K562 (cell line): ENCODE results near the gene POLA1. TPM values are rescaled to one million over a fixed set of nuclear protein-coding genes. Genes with fewer than 3 reads are reported as not detected.
A peak's percentile ranks its signal among the peaks of the same experiment; 100 is the strongest.

Source experiments
- ATAC-seq: fragments of 200-7000 bp; cut with Tn5 transposase; 3 replicates; pipeline ENCODE4 v1.9.1; 2020; ENCODE audit warnings: moderate library complexity
- BruUV-seq: library from RNA; stranded (reverse); fragments of 400-500 nt; replicated peaks from 2 replicates; lab custom pipeline; 2021; lab: Mats Ljungman, UMichigan
- CTCF ChIA-PET: fragments of 300-600 bp; formaldehyde crosslinking; extraction: SDS; loops from one replicate; lab custom pipeline; 2021; ENCODE audit warnings: low intra/inter-chr PET ratio; lab: Yijun Ruan, JAX
- POLR2A ChIA-PET: fragments of 300-600, 350-650 bp; sonication (Branson Sonifier 250); formaldehyde crosslinking; extraction: SDS; loops from one replicate; lab custom pipeline; 2021; ENCODE audit warnings: antibody characterized with exemption, inconsistent platforms; lab: Yijun Ruan, JAX
- DNase-seq, 4 experiments: peaks; one replicate each; pipeline versions ENCODE4 v3.0.0 to v3.0.0-alpha.2; 2011 to 2018; ENCODE audit warnings: low spot score in 3 of 4, mixed read lengths in 3 of 4; ENCODE audit errors: extremely low read depth in 1 of 4
- FAIRE-seq: peaks from 2 replicates; lab custom pipeline; 2011; peaks lifted over from hg19 to GRCh38; lab: Jason Lieb, UNC
- H2AFZ ChIP-seq: 2 replicates; pipeline ENCODE4 v1.6.0; 2011; ENCODE audit warnings: low read depth, low read length, control low read depth, inconsistent platforms
- H3K27ac ChIP-seq: fragments of 200-600 bp; 3 replicates; pipeline ENCODE4 v1.8.0; 2011; ENCODE audit warnings: low read depth, mild to moderate bottlenecking, control low read depth, inconsistent platforms, low read length, moderate library complexity, mixed read lengths; ENCODE audit errors: extremely low read depth
- H3K27me3 ChIP-seq, 2 experiments: fragments of 300-600 bp in 1 of 2; 2 replicates in 1 of 2; 3 replicates in 1 of 2; pipeline versions ENCODE4 v1.6.0 to v1.8.0; 2011; ENCODE audit warnings: inconsistent platforms in 2 of 2, low read length in 2 of 2, mild to moderate bottlenecking in 1 of 2, mixed read lengths in 1 of 2, moderate library complexity in 1 of 2; ENCODE audit not compliant: control insufficient read depth in 2 of 2, insufficient read depth in 2 of 2
- H3K36me3 ChIP-seq: fragments of 300-600 bp; 3 replicates; pipeline ENCODE4 v1.8.0; 2011; ENCODE audit warnings: mild to moderate bottlenecking, low read length, inconsistent platforms; ENCODE audit not compliant: control insufficient read depth, insufficient read depth
- H3K4me1 ChIP-seq, 2 experiments: fragments of 200-600 bp in 1 of 2; replicated peaks in 1 of 2; 2 replicates in 1 of 2; 3 replicates in 1 of 2; pipeline versions ENCODE4 v1.5.1 to v1.8.0; 2011; ENCODE audit warnings: inconsistent platforms in 2 of 2, low read length in 2 of 2, mild to moderate bottlenecking in 1 of 2, mixed read lengths in 1 of 2, moderate library complexity in 1 of 2; ENCODE audit not compliant: control insufficient read depth in 2 of 2, insufficient read depth in 2 of 2
- H3K4me2 ChIP-seq: 2 replicates; pipeline ENCODE4 v1.6.1; 2011; ENCODE audit warnings: low read length, control low read depth, inconsistent platforms, mixed read lengths; ENCODE audit not compliant: insufficient read depth
- H3K4me3 ChIP-seq: fragments of 200-600 bp; sonication (generic), shearing (Covaris generic); 2 replicates; pipeline ENCODE4 v1.5.1; 2016; ENCODE audit warnings: control low read depth, inconsistent platforms
- H3K79me2 ChIP-seq: fragments of 200-600 bp; 3 replicates; pipeline ENCODE4 v1.8.0; 2011; ENCODE audit warnings: low read length, inconsistent platforms; ENCODE audit not compliant: control insufficient read depth, insufficient read depth
- H3K9ac ChIP-seq, 2 experiments: 2 replicates each; pipeline versions ENCODE4 v1.6.0 to v1.6.1; 2011; ENCODE audit warnings: low read depth in 2 of 2, low read length in 2 of 2, control low read depth in 1 of 2, inconsistent platforms in 1 of 2, mild to moderate bottlenecking in 1 of 2, mixed read lengths in 1 of 2; ENCODE audit not compliant: insufficient read depth in 1 of 2
- H3K9me1 ChIP-seq: one replicate; pipeline ENCODE4 v1.6.0; 2011; ENCODE audit warnings: inconsistent platforms, mild to moderate bottlenecking, low read length, moderate library complexity; ENCODE audit not compliant: control insufficient read depth, insufficient read depth
- H3K9me3 ChIP-seq: replicated peaks from 2 replicates; pipeline ENCODE4 v1.5.1; 2011; ENCODE audit warnings: low read depth, low read length, inconsistent platforms; ENCODE audit not compliant: control insufficient read depth, insufficient read depth
- H4K20me1 ChIP-seq: replicated peaks from 2 replicates; pipeline ENCODE4 v1.6.1; 2011; ENCODE audit warnings: low read length, inconsistent platforms, mixed read lengths; ENCODE audit not compliant: control insufficient read depth, insufficient read depth
- EGR1 ChIP-seq: fragments of 450-650 bp; conservative IDR thresholded peaks from 2 replicates; pipeline ENCODE4 v1.6.1; 2017; ENCODE audit warnings: mild to moderate bottlenecking
- FOXK1 ChIP-seq: sonication (generic); formaldehyde crosslinking; IDR thresholded peaks from 2 replicates; pipeline ENCODE4 v1.8.0; 2022; ENCODE audit warnings: missing genetic modification reagents, mild to moderate bottlenecking, borderline replicate concordance
- MYC ChIP-seq, 2 experiments: fragments of 250-450 bp in 1 of 2; sonication (Bioruptor Pico) in 1 of 2; IDR thresholded peaks; 2 replicates each; pipeline versions ENCODE4 v1.5.1 to v1.6.1; 2012 to 2021; ENCODE audit warnings: low read depth in 2 of 2, borderline replicate concordance in 1 of 2, improper control_type of control experiment in 1 of 2, low read length in 1 of 2, mild to moderate bottlenecking in 1 of 2, moderate library complexity in 1 of 2
- NEUROD1 ChIP-seq: fragments of 150-350 bp; IDR thresholded peaks from 2 replicates; pipeline ENCODE4 v1.6.1; 2014; ENCODE audit warnings: borderline replicate concordance, low read length, low read depth; ENCODE audit not compliant: partially characterized antibody
- PHF8 ChIP-seq: fragments of 200-600 bp; sonication (generic); IDR thresholded peaks from 2 replicates; pipeline ENCODE4 v1.6.1; 2012; ENCODE audit warnings: mixed run types, mild to moderate bottlenecking, inconsistent platforms, low read length, moderate library complexity, borderline replicate concordance
- SIN3A ChIP-seq, 2 experiments: fragments of 150-350 bp in 1 of 2; IDR thresholded peaks; 2 replicates each; pipeline ENCODE4 v1.6.1; 2011 to 2016; ENCODE audit warnings: borderline replicate concordance in 2 of 2, low read depth in 2 of 2, low read length in 2 of 2, mild to moderate bottlenecking in 2 of 2, moderate library complexity in 2 of 2; ENCODE audit not compliant: control insufficient read depth in 1 of 2
- USF2 ChIP-seq: sonication (generic); formaldehyde crosslinking; IDR thresholded peaks from 2 replicates; pipeline ENCODE4 v1.5.0; 2020; ENCODE audit warnings: missing genetic modification reagents
- ZNF224 ChIP-seq: sonication (generic); formaldehyde crosslinking; IDR thresholded peaks from 2 replicates; pipeline ENCODE4 v1.8.0; 2022; ENCODE audit warnings: mild to moderate bottlenecking, missing genetic modification reagents
- ZNF507 ChIP-seq: conservative IDR thresholded peaks from 2 replicates; pipeline ENCODE4 v1.6.1; 2017; ENCODE audit warnings: missing genetic modification characterization, missing compliant biosample characterization
- ZNF589 ChIP-seq: fragments of 200-800 bp; sonication (Bioruptor generic); IDR thresholded peaks from 2 replicates; pipeline ENCODE4 v1.6.1; 2016; ENCODE audit warnings: low read depth, missing genetic modification characterization, missing compliant biosample characterization
- WGBS: fragments of 100-300 bp; shearing (Covaris generic); methylation state at CpG from one replicate; pipeline ENCODE4 v1.1.6; 2016; ENCODE audit warnings: low coverage, mixed read lengths; ENCODE audit not compliant: insufficient coverage; ENCODE audit errors: missing lambda C conversion rate; 5-methylcytosine and 5-hydroxymethylcytosine counted together
- in situ Hi-C: fragments of 300-500 bp; cut with MboI; formaldehyde crosslinking; loops from 4 replicates; pipeline ENCODE4 v1.15.0; 2018; ENCODE audit warnings: inconsistent platforms, mixed read lengths
- intact Hi-C: fragments of 100-400 bp; cut with micrococcal nuclease; formaldehyde crosslinking; loops from 2 replicates; pipeline ENCODE4 v1.14.2; 2022
- polyA plus RNA-seq, 8 experiments: library from polyadenylated mRNA; depleted of rRNA in 4 of 8; stranded (reverse) in 5 of 8; unstranded in 3 of 8; fragments of >200 nt; fragmentation: Nextera tagmentation in 2 of 8; fragmentation: Illumina TruSeq in 1 of 8; extraction: Ambion mirVana in 2 of 8; extraction: Trizol in 1 of 8; gene quantifications; 2 replicates each; pipeline versions ENCODE4 v1.2.1 to v1.2.3, GENCODE V29; 2011 to 2014; ENCODE audit warnings: inconsistent platforms in 1 of 8, missing spikeins in 1 of 8
- total RNA-seq, 7 experiments: library from RNA; depleted of rRNA in 6 of 7; stranded (reverse); fragments of >200 nt in 6 of 7; fragmentation: Illumina TruSeq in 2 of 7; extraction: Trizol in 2 of 7; gene quantifications; 2 replicates each; pipeline versions ENCODE4 v1.2.1 to v1.2.3, GENCODE V29; 2011 to 2021; ENCODE audit warnings: low replicate concordance in 1 of 7
- TF ChIP-seq, protein P1 (sequence below), 2 experiments: fragments of 450-650 bp; conservative IDR thresholded peaks; 2 replicates each; pipeline ENCODE4 v1.6.1; 2017; ENCODE audit warnings: mild to moderate bottlenecking in 2 of 2, moderate library complexity in 2 of 2
- TF ChIP-seq, protein P2 (sequence below): sonication (generic); formaldehyde crosslinking; IDR thresholded peaks from 2 replicates; pipeline ENCODE4 v1.9.0; 2022; ENCODE audit warnings: mild to moderate bottlenecking, missing genetic modification reagents
- TF ChIP-seq, protein P3 (sequence below), 2 experiments: IDR thresholded peaks; 2 replicates each; pipeline ENCODE4 v1.6.1; 2011; ENCODE audit warnings: borderline replicate concordance in 1 of 2, control low read depth in 1 of 2, low read depth in 1 of 2, low read length in 1 of 2, mild to moderate bottlenecking in 1 of 2, mixed read lengths in 1 of 2, moderate library complexity in 1 of 2; ENCODE audit not compliant: insufficient read depth in 1 of 2, insufficient read length in 1 of 2, poor library complexity in 1 of 2, severe bottlenecking in 1 of 2; ENCODE audit errors: extremely low read depth in 1 of 2

The POLA1 gene
- total and polyA plus RNA-seq, 9 of the 15 experiments (the other 6 are each of a cell fraction or from before 2014, with no cell fraction given): 8.6 to 48.4 (median 27.4) TPM

GRCh38 chrX:25015486-25016360 is 322.0 kb downstream of the POLA1 start, which contains the start of gene ARX:
Gene ARX, minus strand, starts transcription at chrX:25015965. Its CDS starts 228 bp downstream, at chrX:25015737.
- DNase-seq (peak; percentile 65 to 92 (median 91)), ATAC-seq (peak; percentile 91), FAIRE-seq (no peak)
- H3K9me3 ChIP-seq: no peaks in the 10 kb centered on the region
- BruUV-seq: no TSS peak
- no peaks in the 10 kb centered on the region for H3K9me1 ChIP-seq
- no peak within 1 kb of the TSS for H3K4me3 ChIP-seq
- intact Hi-C loops: loop anchor here (5.0 kb wide), 1 partner anchor 618 kb away; no protein-coding TSS in a partner anchor
- CTCF ChIA-PET: interaction anchor here (0.6 kb wide), 1 partner anchor 26 kb away, joined by 3 read pairs; no protein-coding TSS in a partner anchor
- POLR2A ChIA-PET: no interaction called here
- WGBS: 40% methylated on average over 19 of the region's 58 CpGs
- H2AFZ ChIP-seq: 0 out of 2 replicates have a peak within 1 kb of the TSS, but pooled peaks have one; percentile 55
- peaks cover 17 to 71% of the 10 kb centered on the region in 2 experiments for H3K27me3 ChIP-seq
- H4K20me1 ChIP-seq: no peaks in the 10 kb centered on the region
- 0 out of 4 replicates have a peak within 1 kb of the TSS, but pooled peaks of 1 of the 2 experiments have one; percentile 40 for H3K9ac ChIP-seq
- in situ Hi-C loops: no loop called here
- no peaks in the 10 kb centered on the region for H3K79me2 ChIP-seq
- no peaks in the 10 kb centered on the region for H3K36me3 ChIP-seq
- no peak within 1 kb of the TSS for H3K27ac ChIP-seq
- no peak within 1 kb of the TSS; the same call in 1 of the 2 replicates for H3K4me2 ChIP-seq
- H3K4me1 ChIP-seq: peaks cover 0 to 34% of the 10 kb centered on the region in 2 experiments; a peak in 2 of 5 replicates
- TF ChIP-seq USF2 (CRISPR knock-in tag) (peak; percentile 77), ZNF589 (CRISPR knock-in tag) (no peak), ZNF224 (no peak), ZNF507 (no peak), SIN3A (IDR thresholded peaks at IDR 0.05; ENCODE audit: borderline replicate concordance in 2 of 2, control insufficient read depth in 1 of 2, low read depth in 2 of 2, low read length in 2 of 2) (no peak), EGR1 (peak; percentile 30), FOXK1 (no peak), PHF8 (no peak), MYC (IDR thresholded peaks at IDR 0.05; ENCODE audit: low read depth, low read length) (no peak), MYC (CRISPR knock-in tag; IDR thresholded peaks at IDR 0.05; ENCODE audit: borderline replicate concordance, low read depth) (no peak), NEUROD1 (peak; percentile 68)
- TF ChIP-seq, protein P1, sequence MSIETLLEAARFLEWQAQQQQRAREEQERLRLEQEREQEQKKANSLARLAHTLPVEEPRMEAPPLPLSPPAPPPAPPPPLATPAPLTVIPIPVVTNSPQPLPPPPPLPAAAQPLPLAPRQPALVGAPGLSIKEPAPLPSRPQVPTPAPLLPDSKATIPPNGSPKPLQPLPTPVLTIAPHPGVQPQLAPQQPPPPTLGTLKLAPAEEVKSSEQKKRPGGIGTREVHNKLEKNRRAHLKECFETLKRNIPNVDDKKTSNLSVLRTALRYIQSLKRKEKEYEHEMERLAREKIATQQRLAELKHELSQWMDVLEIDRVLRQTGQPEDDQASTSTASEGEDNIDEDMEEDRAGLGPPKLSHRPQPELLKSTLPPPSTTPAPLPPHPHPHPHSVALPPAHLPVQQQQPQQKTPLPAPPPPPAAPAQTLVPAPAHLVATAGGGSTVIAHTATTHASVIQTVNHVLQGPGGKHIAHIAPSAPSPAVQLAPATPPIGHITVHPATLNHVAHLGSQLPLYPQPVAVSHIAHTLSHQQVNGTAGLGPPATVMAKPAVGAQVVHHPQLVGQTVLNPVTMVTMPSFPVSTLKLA (conservative IDR thresholded peaks at IDR 0.05): peak; percentile 42 to 65; a peak in 1 of 4 replicates
- TF ChIP-seq, protein P2, sequence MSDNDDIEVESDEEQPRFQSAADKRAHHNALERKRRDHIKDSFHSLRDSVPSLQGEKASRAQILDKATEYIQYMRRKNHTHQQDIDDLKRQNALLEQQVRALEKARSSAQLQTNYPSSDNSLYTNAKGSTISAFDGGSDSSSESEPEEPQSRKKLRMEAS: peak; percentile 50; the same call in 1 of the 2 replicates
- TF ChIP-seq, protein P3, sequence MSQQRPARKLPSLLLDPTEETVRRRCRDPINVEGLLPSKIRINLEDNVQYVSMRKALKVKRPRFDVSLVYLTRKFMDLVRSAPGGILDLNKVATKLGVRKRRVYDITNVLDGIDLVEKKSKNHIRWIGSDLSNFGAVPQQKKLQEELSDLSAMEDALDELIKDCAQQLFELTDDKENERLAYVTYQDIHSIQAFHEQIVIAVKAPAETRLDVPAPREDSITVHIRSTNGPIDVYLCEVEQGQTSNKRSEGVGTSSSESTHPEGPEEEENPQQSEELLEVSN (IDR thresholded peaks at IDR 0.05; ENCODE audit: borderline replicate concordance in 1 of 2, extremely low read depth in 1 of 2, insufficient read depth in 1 of 2, insufficient read length in 1 of 2, low read depth in 1 of 2, low read length in 1 of 2, poor library complexity in 1 of 2, severe bottlenecking in 1 of 2): peak; percentile 81 to 93
